GM21717 (cell line): ENCODE data around the gene CD84.
"Not testable (repeated sequence)": the region's sequence is repeated elsewhere in the genome, so short reads cannot be mapped to it uniquely, and the experiment has no call there.

Experiments
- ATAC-seq: cut with Tn5 transposase; IDR thresholded peaks from one replicate; pipeline ENCODE4 v1.9.1; 2021; ENCODE audit warnings: mild to moderate bottlenecking, moderate library complexity; ENCODE audit not compliant: unreplicated experiment

Gene CD84

GRCh38 chr1:160519642-160520435 is 59.5 kb downstream of the CD84 start:
- ATAC-seq, result no peak

GRCh38 chr1:160517519-160517918 is 61.8 kb downstream of the CD84 start:
- ATAC-seq, result not testable (repeated sequence)

- not testable (repeated sequence) for ATAC-seq
Observed at GRCh38 chr1:160515908-160516307, 63.4 kb downstream of the CD84 start.

- no peak for ATAC-seq
Observed at GRCh38 chr1:160504651-160505050, 74.6 kb downstream of the CD84 start.

- ATAC-seq, result no peak
Observed at GRCh38 chr1:160503087-160503486, 76.2 kb downstream of the CD84 start.

GRCh38 chr1:160500321-160500990 is 78.8 kb downstream of the CD84 start:
- ATAC-seq, result no peak

GRCh38 chr1:160499631-160500030 is 79.7 kb downstream of the CD84 start:
- ATAC-seq, result no peak

- not testable (repeated sequence) for ATAC-seq
Observed at GRCh38 chr1:160498301-160499065, 80.8 kb downstream of the CD84 start.

GRCh38 chr1:160496334-160496733 is 83.0 kb downstream of the CD84 start:
- ATAC-seq, result no peak

GRCh38 chr1:160494620-160495019 is 84.7 kb downstream of the CD84 start:
- no peak for ATAC-seq

GRCh38 chr1:160492617-160493016 is 86.7 kb downstream of the CD84 start:
- no peak for ATAC-seq

- ATAC-seq, result no peak
Observed at GRCh38 chr1:160491981-160492380, 87.3 kb downstream of the CD84 start.
